GM18870 (cell line): ENCODE measurements around the gene SYNPO2.

Source experiments
- ATAC-seq: cut with Tn5 transposase; IDR thresholded peaks from one replicate; pipeline ENCODE4 v1.9.1; 2021; ENCODE audit warnings: moderate library complexity; ENCODE audit not compliant: unreplicated experiment

SYNPO2 gene

GRCh38 chr4:118881512-118882146, 7.0 kb upstream of the SYNPO2 start:
- no peak for ATAC-seq

GRCh38 chr4:118883861-118884260, 4.8 kb upstream of the SYNPO2 start:
- no peak for ATAC-seq

GRCh38 chr4:118884716-118885115, 3.9 kb upstream of the SYNPO2 start:
- ATAC-seq, result no peak

- no peak for ATAC-seq
Measured at GRCh38 chr4:118889312-118889691, 648 bp downstream of the SYNPO2 start.

- ATAC-seq, result no peak
Measured at GRCh38 chr4:118894034-118894433, 5.4 kb downstream of the SYNPO2 start.

GRCh38 chr4:118898221-118898620, 9.6 kb downstream of the SYNPO2 start:
- ATAC-seq, result no peak

GRCh38 chr4:118898684-118899138, 10.1 kb downstream of the SYNPO2 start:
- ATAC-seq, result no peak

- no peak for ATAC-seq
Measured at GRCh38 chr4:118904418-118904817, 15.8 kb downstream of the SYNPO2 start.

- no peak for ATAC-seq
Measured at GRCh38 chr4:118904935-118905334, 16.3 kb downstream of the SYNPO2 start.

GRCh38 chr4:118905566-118905965, 16.9 kb downstream of the SYNPO2 start:
- ATAC-seq, result no peak

- ATAC-seq, result no peak
Measured at GRCh38 chr4:118909173-118909956, 20.7 kb downstream of the SYNPO2 start.

GRCh38 chr4:118910221-118910620, 21.6 kb downstream of the SYNPO2 start:
- no peak for ATAC-seq

GRCh38 chr4:118911238-118911703, 22.6 kb downstream of the SYNPO2 start:
- ATAC-seq, result no peak

GRCh38 chr4:118915468-118915867, 26.8 kb downstream of the SYNPO2 start:
- no peak for ATAC-seq

GRCh38 chr4:118916691-118917289, 28.1 kb downstream of the SYNPO2 start:
- no peak for ATAC-seq

- no peak for ATAC-seq
Measured at GRCh38 chr4:118917582-118917981, 28.9 kb downstream of the SYNPO2 start.

- ATAC-seq, result no peak
Measured at GRCh38 chr4:118918388-118918787, 29.7 kb downstream of the SYNPO2 start.

GRCh38 chr4:118920247-118920646, 31.6 kb downstream of the SYNPO2 start:
- no peak for ATAC-seq

- ATAC-seq, result no peak
Measured at GRCh38 chr4:118921786-118922185, 33.1 kb downstream of the SYNPO2 start.

GRCh38 chr4:118923891-118924290, 35.2 kb downstream of the SYNPO2 start:
- no peak for ATAC-seq

- ATAC-seq, result no peak
Measured at GRCh38 chr4:118927974-118928373, 39.3 kb downstream of the SYNPO2 start.

- no peak for ATAC-seq
Measured at GRCh38 chr4:118930255-118930654, 41.6 kb downstream of the SYNPO2 start.
